AG04450 (cell line): ENCODE data around the gene CCDC134. TPM values are rescaled to one million over a fixed set of nuclear protein-coding genes. Genes with fewer than 3 reads are reported as not detected.

Experiments used
- CTCF ChIA-PET: fragments of 300-600, 350-600 bp; formaldehyde crosslinking; extraction: SDS; loops from one replicate; lab custom pipeline; 2022; ENCODE audit warnings: antibody characterized with exemption, inconsistent platforms; lab: Charles Lee
- POLR2A ChIA-PET: fragments of 350-600 bp; formaldehyde crosslinking; extraction: SDS; loops from one replicate; lab custom pipeline; 2021; ENCODE audit warnings: antibody characterized with exemption, inconsistent platforms; lab: Yijun Ruan, JAX
- DNase-seq: peaks from one replicate; pipeline ENCODE4 v3.0.0-alpha.2; 2011; ENCODE audit warnings: low read depth, low spot score
- H3K27ac ChIP-seq: one replicate; pipeline ENCODE4 v1.5.1; 2012; ENCODE audit warnings: low read depth, low read length, control low read depth
- H3K27me3 ChIP-seq: one replicate; pipeline ENCODE4 v1.6.0; 2012; ENCODE audit warnings: low read length; ENCODE audit not compliant: control insufficient read depth, insufficient read depth
- H3K4me3 ChIP-seq: 2 replicates; pipeline ENCODE4 v1.5.1; 2011; ENCODE audit warnings: mild to moderate bottlenecking, low read depth, low read length, control low read depth
- H3K9me3 ChIP-seq: 2 replicates; pipeline ENCODE4 v1.5.1; 2012; ENCODE audit warnings: low read length; ENCODE audit not compliant: control insufficient read depth, insufficient read depth
- CTCF ChIP-seq: IDR thresholded peaks from 2 replicates; pipeline ENCODE4 v1.5.1; 2011; ENCODE audit warnings: low read depth, low read length, control low read depth, inconsistent platforms
- polyA plus RNA-seq: library from polyadenylated mRNA; depleted of rRNA; stranded (reverse); fragments of >200 nt; gene quantifications from 2 replicates; pipeline ENCODE4 v1.2.3, GENCODE V29; 2011

Gene CCDC134
- polyA plus RNA-seq, 1 experiment: 2.6 TPM

- DNase-seq: no peak
- Histone ChIP-seq H3K27ac (no peak overlapping the region), H3K27me3 (peaks cover 10% of the 10 kb centered on the region), H3K9me3 (no peaks in the 10 kb centered on the region; the same call in 1 of the 2 replicates), H3K4me3 (no peak overlapping the region)
- no peak for TF ChIP-seq CTCF
- ChIA-PET POLR2A (no interaction called here), CTCF (interaction anchor here (1.8 kb wide), 1 partner anchor 12 kb away, joined by 9 read pairs; no protein-coding TSS in a partner anchor)
Measured at GRCh38 chr22:41758231-41758630, 42.2 kb upstream of the CCDC134 start.

- POLR2A ChIA-PET: no interaction called here
- Histone ChIP-seq H3K27ac (no peak overlapping the region), H3K27me3 (no peaks in the 10 kb centered on the region), H3K4me3 (no peak overlapping the region), H3K9me3 (no peaks in the 10 kb centered on the region)
- CTCF ChIA-PET: interaction anchor here (0.9 kb wide), 1 partner anchor 16 kb away, joined by 4 read pairs; no protein-coding TSS in a partner anchor
- DNase-seq: no peak
- TF ChIP-seq CTCF: peak; percentile 41
Measured at GRCh38 chr22:41762980-41763779, 37.3 kb upstream of the CCDC134 start.

- no peak for DNase-seq
- no peak for TF ChIP-seq CTCF
- Histone ChIP-seq H3K27me3 (peaks cover 2% of the 10 kb centered on the region), H3K27ac (no peak overlapping the region), H3K4me3 (no peak overlapping the region), H3K9me3 (no peaks in the 10 kb centered on the region)
- POLR2A ChIA-PET: no interaction called here
- CTCF ChIA-PET: no interaction called here
Measured at GRCh38 chr22:41766476-41766875, 34.0 kb upstream of the CCDC134 start.

- no peak for TF ChIP-seq CTCF
- POLR2A ChIA-PET: no interaction called here
- CTCF ChIA-PET: interaction anchor here (1.0 kb wide), 1 partner anchor 22 kb away, joined by 3 read pairs; no protein-coding TSS in a partner anchor
- no peak overlapping the region for H3K27ac ChIP-seq
- H3K27me3 ChIP-seq: peaks cover 5% of the 10 kb centered on the region
- no peak overlapping the region for H3K4me3 ChIP-seq
- H3K9me3 ChIP-seq: no peaks in the 10 kb centered on the region
- no peak for DNase-seq
Measured at GRCh38 chr22:41768430-41768829, 32.0 kb upstream of the CCDC134 start.
